ENCODE data around the gene NR1D1.

GRCh38 chr17:40112718-40113109 is 12.3 kb upstream of the NR1D1 start:
- TF ChIP-seq POLR2A (IDR thresholded peaks at IDR 0.05; ENCODE audit: low read length) (no peak), GATA1 (IDR thresholded peaks at IDR 0.05; ENCODE audit: low read depth, low read length) (no peak)
